GM10266 (cell line): Measurements from ENCODE around the gene GAS1.

ENCODE experiments used
- DNase-seq: peaks from one replicate; pipeline ENCODE4 v3.0.0; 2012; ENCODE audit errors: extremely low spot score
- TF ChIP-seq, protein P1 (sequence below): IDR thresholded peaks from 2 replicates; pipeline ENCODE4 v1.5.1; 2012; ENCODE audit warnings: mild to moderate bottlenecking, low read depth; ENCODE audit not compliant: control insufficient read depth, insufficient read depth; ENCODE audit errors: missing control alignments

The GAS1 gene, protein sequence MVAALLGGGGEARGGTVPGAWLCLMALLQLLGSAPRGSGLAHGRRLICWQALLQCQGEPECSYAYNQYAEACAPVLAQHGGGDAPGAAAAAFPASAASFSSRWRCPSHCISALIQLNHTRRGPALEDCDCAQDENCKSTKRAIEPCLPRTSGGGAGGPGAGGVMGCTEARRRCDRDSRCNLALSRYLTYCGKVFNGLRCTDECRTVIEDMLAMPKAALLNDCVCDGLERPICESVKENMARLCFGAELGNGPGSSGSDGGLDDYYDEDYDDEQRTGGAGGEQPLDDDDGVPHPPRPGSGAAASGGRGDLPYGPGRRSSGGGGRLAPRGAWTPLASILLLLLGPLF

DNA sequence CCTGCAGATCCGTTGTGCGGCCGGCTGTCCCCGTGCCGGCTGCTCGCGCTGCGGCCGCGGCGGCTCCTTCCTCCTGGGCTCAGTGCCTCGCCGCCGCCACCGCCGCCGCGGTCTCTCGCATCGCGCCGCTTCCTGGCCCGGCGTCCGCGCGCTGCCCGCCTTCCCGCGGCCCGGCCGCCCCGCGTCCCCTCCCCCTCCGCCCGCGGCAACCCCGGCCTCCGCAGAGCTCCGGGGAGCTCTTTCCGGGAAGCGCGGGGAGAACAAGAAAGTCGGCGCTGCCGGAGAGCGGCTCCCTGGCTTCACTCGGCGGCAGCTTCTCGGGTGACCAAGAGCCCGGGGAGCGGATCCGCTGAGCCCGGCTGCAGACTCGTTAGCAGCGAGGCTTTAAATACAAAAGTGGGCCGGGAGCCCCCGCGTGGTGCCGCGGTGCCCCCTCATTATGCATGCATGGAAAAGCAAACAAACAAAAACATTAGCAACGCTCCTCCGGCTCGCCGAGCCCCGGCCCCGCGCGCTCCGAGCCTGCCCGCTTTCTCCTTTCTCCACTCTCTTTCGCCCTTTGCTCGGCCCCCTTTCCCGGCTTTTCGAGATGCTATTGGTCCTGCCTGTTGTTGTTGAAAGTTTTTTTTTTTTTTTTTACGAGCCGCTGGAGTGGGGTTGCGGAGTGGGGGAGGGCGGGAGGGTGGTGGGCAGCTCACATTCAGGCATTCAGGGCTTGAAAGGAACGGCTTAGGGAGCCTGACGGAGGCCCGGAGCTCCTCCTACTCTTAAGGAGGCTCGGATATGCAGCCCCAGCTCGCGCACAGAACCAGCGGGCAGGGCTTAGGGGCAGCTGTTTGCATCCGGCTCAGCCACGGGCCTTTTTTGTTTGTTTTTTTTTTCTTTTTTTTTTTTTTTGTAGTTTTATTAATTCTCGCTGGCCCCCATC, at the start of gene GAS1:
Gene GAS1 (minus strand): TSS at position 361 of the 928 bp plus-strand sequence. CDS start 727 bp downstream, outside the sequence.
- peak; percentile 52 for DNase-seq
- TF ChIP-seq, protein P1, sequence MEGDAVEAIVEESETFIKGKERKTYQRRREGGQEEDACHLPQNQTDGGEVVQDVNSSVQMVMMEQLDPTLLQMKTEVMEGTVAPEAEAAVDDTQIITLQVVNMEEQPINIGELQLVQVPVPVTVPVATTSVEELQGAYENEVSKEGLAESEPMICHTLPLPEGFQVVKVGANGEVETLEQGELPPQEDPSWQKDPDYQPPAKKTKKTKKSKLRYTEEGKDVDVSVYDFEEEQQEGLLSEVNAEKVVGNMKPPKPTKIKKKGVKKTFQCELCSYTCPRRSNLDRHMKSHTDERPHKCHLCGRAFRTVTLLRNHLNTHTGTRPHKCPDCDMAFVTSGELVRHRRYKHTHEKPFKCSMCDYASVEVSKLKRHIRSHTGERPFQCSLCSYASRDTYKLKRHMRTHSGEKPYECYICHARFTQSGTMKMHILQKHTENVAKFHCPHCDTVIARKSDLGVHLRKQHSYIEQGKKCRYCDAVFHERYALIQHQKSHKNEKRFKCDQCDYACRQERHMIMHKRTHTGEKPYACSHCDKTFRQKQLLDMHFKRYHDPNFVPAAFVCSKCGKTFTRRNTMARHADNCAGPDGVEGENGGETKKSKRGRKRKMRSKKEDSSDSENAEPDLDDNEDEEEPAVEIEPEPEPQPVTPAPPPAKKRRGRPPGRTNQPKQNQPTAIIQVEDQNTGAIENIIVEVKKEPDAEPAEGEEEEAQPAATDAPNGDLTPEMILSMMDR: no peak

- DNase-seq: no peak
- TF ChIP-seq, protein P1: no peak
These were observed 46.9 kb upstream of the GAS1 start for GRCh38 chr9:86994231-86994630.

GRCh38 chr9:86993830-86994229, 46.5 kb upstream of the GAS1 start:
- no peak for DNase-seq
- TF ChIP-seq, protein P1: no peak

- no peak for DNase-seq
- TF ChIP-seq, protein P1: no peak
These were observed 43.8 kb upstream of the GAS1 start for GRCh38 chr9:86991077-86991476.

DNA sequence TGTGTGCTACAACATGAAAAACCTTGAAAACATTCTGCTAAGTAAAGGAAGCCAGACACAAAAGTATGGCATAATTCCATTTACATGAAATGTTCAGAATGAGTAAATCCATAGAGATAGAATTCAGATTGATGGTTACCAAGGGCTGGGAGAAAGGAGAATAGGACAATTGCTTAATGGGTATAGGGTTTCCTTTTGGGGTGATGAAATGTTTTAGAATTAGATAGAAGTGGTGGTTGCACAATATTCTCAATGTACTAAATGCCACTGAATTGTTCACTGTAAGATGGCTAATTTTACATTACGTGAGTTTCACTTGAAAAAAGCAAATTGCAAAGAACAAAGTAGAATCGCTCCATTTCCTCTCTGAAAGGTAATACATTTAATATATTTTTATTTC, 43.0 kb upstream of the GAS1 start:
- DNase-seq: no peak
- TF ChIP-seq, protein P1: no peak

GRCh38 chr9:86987900-86988299, 40.6 kb upstream of the GAS1 start:
- TF ChIP-seq, protein P1: no peak
- no peak for DNase-seq
